K562 treated with DMSO at 1 percent for 4 hours (cell line): ENCODE results near the gene TSC22D2. TPM values are rescaled to one million over a fixed set of nuclear protein-coding genes. Genes with fewer than 3 reads are reported as not detected.

Experiments used
- total RNA-seq: library from RNA; unstranded; fragments of 300-600 nt; gene quantifications from 2 replicates; pipeline ENCODE4 v1.2.3, GENCODE V29; 2022; ENCODE audit not compliant: insufficient read depth

The TSC22D2 gene
- total RNA-seq: 10.5 and 17.7 TPM in 2 replicates

DNA sequence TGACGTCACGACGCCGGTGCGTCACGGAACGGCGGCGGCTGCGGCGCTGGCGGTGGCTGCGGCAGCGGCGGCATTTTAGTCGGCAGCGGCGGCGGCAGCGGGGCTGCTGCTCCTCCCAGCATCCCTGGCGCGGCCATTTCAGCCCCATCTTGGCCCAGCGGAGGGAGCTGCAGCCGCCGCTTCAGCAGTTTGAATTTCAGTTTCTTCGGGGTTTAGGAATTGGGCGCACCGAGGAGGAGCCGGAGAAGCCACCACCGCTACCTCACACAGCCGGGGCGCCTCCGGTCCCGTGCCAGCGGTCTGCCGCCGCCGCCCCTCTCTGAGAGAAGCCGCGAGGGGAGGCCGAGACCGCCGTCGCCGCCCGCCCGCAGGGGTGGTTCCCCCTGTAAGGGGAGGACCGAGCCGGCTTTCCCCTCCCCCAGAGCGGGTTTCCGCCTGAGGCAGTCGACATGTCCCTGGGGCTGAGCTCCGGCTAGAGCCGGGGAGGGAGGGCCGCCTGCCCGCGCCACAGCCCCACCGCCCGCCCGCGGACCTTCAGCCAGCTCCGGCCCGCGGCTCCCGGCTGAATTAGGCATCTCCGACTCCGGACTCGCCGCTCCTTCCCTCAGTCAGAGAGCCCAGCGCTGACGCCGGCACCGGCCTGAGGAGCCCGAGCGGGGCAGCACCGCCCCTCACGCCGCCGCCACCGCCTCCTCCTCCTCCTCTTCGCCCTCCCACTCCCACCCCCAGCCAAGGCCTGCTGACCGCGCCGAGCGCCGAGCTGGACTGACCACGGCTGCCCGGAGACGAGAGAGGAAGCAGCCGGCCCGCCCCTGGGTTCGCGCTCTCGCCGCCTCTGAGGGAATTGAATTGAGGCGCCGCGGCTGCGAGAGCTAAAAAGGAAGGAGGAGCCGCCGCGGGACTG, at the start of gene TSC22D2:
TSC22D2 (plus strand) TSS at position 78 of the 904 bp plus-strand sequence. CDS start 1,053 bp downstream, outside the sequence.

Other genes with a start within 250 kb of the TSC22D2 start
- gene SERP1, start 138.2 kb downstream of the TSC22D2 start, total RNA-seq: 226 and 289 TPM in 2 replicates
- gene EIF2A, start 138.5 kb downstream of the TSC22D2 start, total RNA-seq: 96.7 and 180 TPM in 2 replicates
- gene SELENOT, start 195.0 kb downstream of the TSC22D2 start, total RNA-seq: 22.3 and 30.2 TPM in 2 replicates